IMR-90 (cell line): ENCODE results near the gene FRAS1. TPM values are rescaled to one million over a fixed set of nuclear protein-coding genes. Genes with fewer than 3 reads are reported as not detected.

ENCODE experiments used
- ATAC-seq: fragments of 200-7000 bp; cut with Tn5 transposase; 2 replicates; pipeline ENCODE4 v1.9.1; 2020; ENCODE audit warnings: low read depth, mild to moderate bottlenecking, moderate library complexity
- BruUV-seq: library from RNA; stranded (reverse); fragments of 400-500 nt; replicated peaks from 2 replicates; lab custom pipeline; 2021; lab: Mats Ljungman, UMichigan
- CTCF ChIA-PET: fragments of 300-600 bp; formaldehyde crosslinking; extraction: SDS; loops from one replicate; lab custom pipeline; 2021; ENCODE audit warnings: antibody characterized with exemption; lab: Yijun Ruan, JAX
- POLR2A ChIA-PET: fragments of 300-600 bp; sonication (Branson Sonifier 250); formaldehyde crosslinking; loops from one replicate; lab custom pipeline; 2022; ENCODE audit warnings: antibody characterized with exemption; ENCODE audit not compliant: unreplicated experiment; lab: Charles Lee
- DNase-seq: peaks from one replicate; pipeline ENCODE4 v3.0.0; 2013
- H2AFZ ChIP-seq: replicated peaks from 2 replicates; pipeline ENCODE3; 2013; ENCODE audit warnings: low read length, mild to moderate bottlenecking; ENCODE audit not compliant: poor library complexity
- H2AK5ac ChIP-seq: 2 replicates; pipeline ENCODE4 v1.6.1; 2013; ENCODE audit warnings: low read depth, low read length, inconsistent platforms
- H2AK9ac ChIP-seq: replicated peaks from 2 replicates; pipeline ENCODE3; 2013; ENCODE audit warnings: mild to moderate bottlenecking, low read depth, low read length, moderate library complexity; ENCODE audit not compliant: poor library complexity
- H2BK120ac ChIP-seq: 2 replicates; pipeline ENCODE4 v1.6.1; 2013; ENCODE audit warnings: low read depth, low read length, inconsistent platforms
- H2BK15ac ChIP-seq: 3 replicates; pipeline ENCODE4 v1.6.1; 2013; ENCODE audit warnings: low read depth, low read length, inconsistent platforms
- H2BK20ac ChIP-seq: 2 replicates; pipeline ENCODE4 v1.6.1; 2013; ENCODE audit warnings: low read depth, mild to moderate bottlenecking, inconsistent platforms, low read length, moderate library complexity
- H2BK5ac ChIP-seq: 2 replicates; pipeline ENCODE4 v1.6.1; 2013; ENCODE audit warnings: mild to moderate bottlenecking, low read depth, low read length, inconsistent platforms; ENCODE audit not compliant: poor library complexity, severe bottlenecking
- H3K14ac ChIP-seq: replicated peaks from 2 replicates; pipeline ENCODE4 v1.6.1; 2013; ENCODE audit warnings: low read depth, low read length, inconsistent platforms
- H3K18ac ChIP-seq: 2 replicates; pipeline ENCODE4 v1.6.1; 2013; ENCODE audit warnings: low read depth, low read length, control low read depth
- H3K23ac ChIP-seq: 2 replicates; pipeline ENCODE4 v1.6.1; 2013; ENCODE audit warnings: low read depth, low read length, inconsistent platforms
- H3K27ac ChIP-seq: 2 replicates; pipeline ENCODE4 v1.5.1; 2013; ENCODE audit warnings: mild to moderate bottlenecking, control low read depth, low read length; ENCODE audit not compliant: insufficient read depth
- H3K27me3 ChIP-seq: 2 replicates; pipeline ENCODE4 v1.6.1; 2013; ENCODE audit warnings: low read length; ENCODE audit not compliant: control insufficient read depth, insufficient read depth
- H3K36me3 ChIP-seq: 2 replicates; pipeline ENCODE4 v1.6.1; 2013; ENCODE audit warnings: low read length, mixed read lengths; ENCODE audit not compliant: control insufficient read depth, insufficient read depth
- H3K4ac ChIP-seq: 2 replicates; pipeline ENCODE4 v1.6.1; 2013; ENCODE audit warnings: low read depth, low read length, inconsistent platforms
- H3K4me1 ChIP-seq: 2 replicates; pipeline ENCODE4 v1.6.1; 2013; ENCODE audit warnings: low read length, mixed read lengths; ENCODE audit not compliant: control insufficient read depth, insufficient read depth
- H3K4me2 ChIP-seq: 2 replicates; pipeline ENCODE4 v1.6.1; 2013; ENCODE audit warnings: low read depth, mild to moderate bottlenecking, control low read depth, low read length, moderate library complexity
- H3K4me3 ChIP-seq: 2 replicates; pipeline ENCODE4 v1.5.1; 2013; ENCODE audit warnings: low read depth, mild to moderate bottlenecking, control low read depth, low read length, moderate library complexity; ENCODE audit not compliant: insufficient read depth
- H3K56ac ChIP-seq: 2 replicates; pipeline ENCODE4 v1.6.1; 2013; ENCODE audit warnings: low read length, inconsistent platforms; ENCODE audit not compliant: insufficient read depth; ENCODE audit errors: extremely low read depth
- H3K79me1 ChIP-seq, 2 experiments: 2 replicates each; pipeline ENCODE4 v1.6.1; 2013; ENCODE audit warnings: low read length in 2 of 2, inconsistent platforms in 1 of 2, low read depth in 1 of 2
- H3K9ac ChIP-seq: 2 replicates; pipeline ENCODE4 v1.6.1; 2013; ENCODE audit warnings: low read depth, low read length, control low read depth
- H3K9me1 ChIP-seq: 2 replicates; pipeline ENCODE4 v1.6.1; 2013; ENCODE audit warnings: low read length, inconsistent platforms; ENCODE audit not compliant: insufficient read depth
- H3K9me3 ChIP-seq: 2 replicates; pipeline ENCODE4 v1.6.1; 2013; ENCODE audit warnings: low read length; ENCODE audit not compliant: control insufficient read depth, insufficient read depth
- H4K20me1 ChIP-seq: 2 replicates; pipeline ENCODE4 v1.6.1; 2013; ENCODE audit warnings: low read length, inconsistent platforms; ENCODE audit not compliant: insufficient read depth
- H4K5ac ChIP-seq: 2 replicates; pipeline ENCODE4 v1.6.1; 2013; ENCODE audit warnings: mild to moderate bottlenecking, low read depth, low read length, control low read depth
- H4K8ac ChIP-seq, 2 experiments: 2 replicates each; pipeline ENCODE4 v1.6.1; 2013; ENCODE audit warnings: low read depth in 2 of 2, low read length in 2 of 2, control low read depth in 1 of 2, inconsistent platforms in 1 of 2
- H4K91ac ChIP-seq: 2 replicates; pipeline ENCODE4 v1.6.1; 2013; ENCODE audit warnings: low read depth, low read length, inconsistent platforms; ENCODE audit not compliant: insufficient read depth
- CEBPB ChIP-seq: IDR thresholded peaks from 2 replicates; pipeline ENCODE4 v1.6.1; 2012; ENCODE audit warnings: low read depth, low read length, improper control_type of control experiment
- CHD1 ChIP-seq: IDR thresholded peaks from 2 replicates; pipeline ENCODE4 v1.6.1; 2012; ENCODE audit warnings: low read depth, low read length, improper control_type of control experiment
- ELK1 ChIP-seq: fragments of 150-350 bp; IDR thresholded peaks from 2 replicates; pipeline ENCODE4 v1.6.1; 2016; ENCODE audit warnings: low read depth, mild to moderate bottlenecking, low read length, moderate library complexity, borderline replicate concordance
- MXI1 ChIP-seq: IDR thresholded peaks from 2 replicates; pipeline ENCODE4 v1.6.1; 2012; ENCODE audit warnings: low read depth, mild to moderate bottlenecking, low read length, moderate library complexity, borderline replicate concordance
- RCOR1 ChIP-seq: IDR thresholded peaks from 2 replicates; pipeline ENCODE4 v1.6.1; 2012; ENCODE audit warnings: mild to moderate bottlenecking, low read length, improper control_type of control experiment; ENCODE audit not compliant: insufficient replicate concordance
- RFX5 ChIP-seq: IDR thresholded peaks from 2 replicates; pipeline ENCODE4 v1.8.0; 2012; ENCODE audit warnings: low read depth, mild to moderate bottlenecking, low read length, moderate library complexity
- SMC3 ChIP-seq: fragments of 150-350 bp; IDR thresholded peaks from 2 replicates; pipeline ENCODE4 v1.6.1; 2016; ENCODE audit warnings: low read depth, mild to moderate bottlenecking, antibody characterized with exemption, low read length, moderate library complexity
- WGBS, 2 experiments: methylation state at CpG; one replicate each; pipeline versions ENCODE4 v1.1.5 to v1.1.7; 2013; ENCODE audit warnings: missing lambda C conversion rate in 2 of 2; ENCODE audit not compliant: insufficient read length in 1 of 2; ENCODE audit errors: extremely low coverage in 2 of 2; 5-methylcytosine and 5-hydroxymethylcytosine counted together
- dilution Hi-C: fragments of 300-500 bp; cut with HindIII; formaldehyde crosslinking; loops from one replicate; pipeline ENCODE4 v1.14.3; 2018; ENCODE audit warnings: low sequenced_read_pairs; ENCODE audit not compliant: unreplicated experiment
- in situ Hi-C: fragments of 300-500 bp; cut with MboI; formaldehyde crosslinking; loops from 3 replicates; pipeline ENCODE4 v1.14.3; 2019; ENCODE audit warnings: low sequenced_read_pairs, inconsistent platforms, mixed read lengths
- intact Hi-C: fragments of 100-400 bp; cut with micrococcal nuclease; formaldehyde crosslinking; loops from 2 replicates; pipeline ENCODE4 v1.10.0; 2022
- polyA plus RNA-seq, 3 experiments: library from polyadenylated mRNA; depleted of rRNA; stranded (reverse); fragments of >200 nt; gene quantifications; 2 replicates each; pipeline ENCODE4 v1.2.3, GENCODE V29; 2012; ENCODE audit warnings: low replicate concordance in 1 of 3
- total RNA-seq: library from RNA; depleted of rRNA; stranded (reverse); fragments of >200 nt; gene quantifications from 2 replicates; pipeline ENCODE4 v1.2.3, GENCODE V29; 2012
- TF ChIP-seq, protein P1 (sequence below): conservative IDR thresholded peaks from 2 replicates; pipeline ENCODE4 v1.5.1; 2012; ENCODE audit warnings: mild to moderate bottlenecking, low read depth, low read length, improper control_type of control experiment

Gene FRAS1
- total and polyA plus RNA-seq, 2 of the 4 experiments (the other 2 are of a cell fraction) = under 0.01 to 0.03 TPM

GRCh38 chr4:78377555-78377954 lies 320.4 kb downstream of the FRAS1 start:
- no peak overlapping the region for H3K9ac ChIP-seq
- no peak overlapping the region for H3K56ac ChIP-seq
- no peak overlapping the region for H2BK5ac ChIP-seq
- CTCF ChIA-PET = no interaction called here
- no peak overlapping the region for H4K8ac ChIP-seq
- no CpG with 5 or more reads among the region's 2 CpGs for WGBS, 2 experiments
- no peaks in the 10 kb centered on the region for H3K9me1 ChIP-seq
- H3K27me3 ChIP-seq = no peaks in the 10 kb centered on the region
- no peak overlapping the region for H3K23ac ChIP-seq
- H3K14ac ChIP-seq = no peak overlapping the region
- H4K20me1 ChIP-seq = no peaks in the 10 kb centered on the region
- dilution Hi-C loops (no loop called here), intact Hi-C loops (no loop called here), in situ Hi-C loops (no loop called here)
- no peak overlapping the region for H2AFZ ChIP-seq
- H3K4me2 ChIP-seq = no peak overlapping the region
- H2BK120ac ChIP-seq = no peak overlapping the region
- TF ChIP-seq RFX5 (no peak), RCOR1 (no peak), CEBPB (no peak), CHD1 (no peak), MXI1 (no peak), SMC3 (no peak), ELK1 (no peak)
- TF ChIP-seq, protein P1, sequence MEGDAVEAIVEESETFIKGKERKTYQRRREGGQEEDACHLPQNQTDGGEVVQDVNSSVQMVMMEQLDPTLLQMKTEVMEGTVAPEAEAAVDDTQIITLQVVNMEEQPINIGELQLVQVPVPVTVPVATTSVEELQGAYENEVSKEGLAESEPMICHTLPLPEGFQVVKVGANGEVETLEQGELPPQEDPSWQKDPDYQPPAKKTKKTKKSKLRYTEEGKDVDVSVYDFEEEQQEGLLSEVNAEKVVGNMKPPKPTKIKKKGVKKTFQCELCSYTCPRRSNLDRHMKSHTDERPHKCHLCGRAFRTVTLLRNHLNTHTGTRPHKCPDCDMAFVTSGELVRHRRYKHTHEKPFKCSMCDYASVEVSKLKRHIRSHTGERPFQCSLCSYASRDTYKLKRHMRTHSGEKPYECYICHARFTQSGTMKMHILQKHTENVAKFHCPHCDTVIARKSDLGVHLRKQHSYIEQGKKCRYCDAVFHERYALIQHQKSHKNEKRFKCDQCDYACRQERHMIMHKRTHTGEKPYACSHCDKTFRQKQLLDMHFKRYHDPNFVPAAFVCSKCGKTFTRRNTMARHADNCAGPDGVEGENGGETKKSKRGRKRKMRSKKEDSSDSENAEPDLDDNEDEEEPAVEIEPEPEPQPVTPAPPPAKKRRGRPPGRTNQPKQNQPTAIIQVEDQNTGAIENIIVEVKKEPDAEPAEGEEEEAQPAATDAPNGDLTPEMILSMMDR = no peak
- POLR2A ChIA-PET = no interaction called here
- no peak overlapping the region for H3K4me3 ChIP-seq
- no peaks in the 10 kb centered on the region for H3K36me3 ChIP-seq
- no peak overlapping the region for H2AK5ac ChIP-seq
- no TSS peak for BruUV-seq
- no peak overlapping the region for H4K91ac ChIP-seq
- no peak overlapping the region for H3K18ac ChIP-seq
- DNase-seq = no peak
- H3K4me1 ChIP-seq = no peaks in the 10 kb centered on the region
- H3K4ac ChIP-seq = no peak overlapping the region
- ATAC-seq = no peak
- no peak overlapping the region for H3K27ac ChIP-seq
- no peak overlapping the region for H2AK9ac ChIP-seq
- H4K5ac ChIP-seq = no peak overlapping the region
- no peaks in the 10 kb centered on the region for H3K9me3 ChIP-seq
- H2BK15ac ChIP-seq = no peak overlapping the region
- no peaks in the 10 kb centered on the region for H3K79me1 ChIP-seq
- no peak overlapping the region for H2BK20ac ChIP-seq
